ENCODE results near the gene SCAMP1.

The SCAMP1 gene

GRCh38 chr5:78515670-78516069 is 155.3 kb downstream of the SCAMP1 start:
- H3K27ac ChIP-seq (ENCODE audit: low read depth, low read length), result no peak overlapping the region
- H3K27me3 ChIP-seq (ENCODE audit: control insufficient read depth, insufficient read depth, low read length), result no peaks in the 10 kb centered on the region
- H3K36me3 ChIP-seq (ENCODE audit: control insufficient read depth, insufficient read depth, low read length), result peaks cover 5% of the 10 kb centered on the region; the same call in 1 of the 2 replicates
- peaks cover 15% of the 10 kb centered on the region for H3K4me1 ChIP-seq (ENCODE audit: control insufficient read depth, insufficient read depth, low read length)
- H3K9me3 ChIP-seq (ENCODE audit: control insufficient read depth, insufficient read depth, low read depth, low read length), result no peaks in the 10 kb centered on the region
- H3K4me3 ChIP-seq (ENCODE audit: low read depth, low read length), result no peak overlapping the region
- H3K9ac ChIP-seq (ENCODE audit: low read length), result no peak overlapping the region

GRCh38 chr5:78518365-78519197 is 158.2 kb downstream of the SCAMP1 start:
- peaks cover 5% of the 10 kb centered on the region; the same call in 1 of the 2 replicates for H3K36me3 ChIP-seq (ENCODE audit: control insufficient read depth, insufficient read depth, low read length)
- H3K4me3 ChIP-seq (ENCODE audit: low read depth, low read length), result no peak overlapping the region
- H3K27me3 ChIP-seq (ENCODE audit: control insufficient read depth, insufficient read depth, low read length), result no peaks in the 10 kb centered on the region
- H3K27ac ChIP-seq (ENCODE audit: low read depth, low read length), result no peak overlapping the region; the same call in 1 of the 2 replicates
- no peak overlapping the region for H3K9ac ChIP-seq (ENCODE audit: low read length)
- H3K9me3 ChIP-seq (ENCODE audit: control insufficient read depth, insufficient read depth, low read depth, low read length), result no peaks in the 10 kb centered on the region
- H3K4me1 ChIP-seq (ENCODE audit: control insufficient read depth, insufficient read depth, low read length), result peaks cover 8% of the 10 kb centered on the region

GRCh38 chr5:78519198-78519941 is 159.0 kb downstream of the SCAMP1 start:
- Histone ChIP-seq H3K9ac (ENCODE audit: low read length) (no peak overlapping the region), H3K27ac (ENCODE audit: low read depth, low read length) (no peak overlapping the region), H3K9me3 (ENCODE audit: control insufficient read depth, insufficient read depth, low read depth, low read length) (no peaks in the 10 kb centered on the region), H3K4me1 (ENCODE audit: control insufficient read depth, insufficient read depth, low read length) (peaks cover 8% of the 10 kb centered on the region), H3K36me3 (ENCODE audit: control insufficient read depth, insufficient read depth, low read length) (0 out of 2 replicates have a peak, but pooled peaks cover 2% of the 10 kb centered on the region), H3K27me3 (ENCODE audit: control insufficient read depth, insufficient read depth, low read length) (no peaks in the 10 kb centered on the region), H3K4me3 (ENCODE audit: low read depth, low read length) (no peak overlapping the region)

GRCh38 chr5:78521455-78521854 is 161.0 kb downstream of the SCAMP1 start:
- H3K27me3 ChIP-seq (ENCODE audit: control insufficient read depth, insufficient read depth, low read length), result no peaks in the 10 kb centered on the region
- H3K9me3 ChIP-seq (ENCODE audit: control insufficient read depth, insufficient read depth, low read depth, low read length), result no peaks in the 10 kb centered on the region
- no peak overlapping the region for H3K27ac ChIP-seq (ENCODE audit: low read depth, low read length)
- no peak overlapping the region for H3K4me3 ChIP-seq (ENCODE audit: low read depth, low read length)
- H3K36me3 ChIP-seq (ENCODE audit: control insufficient read depth, insufficient read depth, low read length), result no peaks in the 10 kb centered on the region
- peaks cover 13% of the 10 kb centered on the region for H3K4me1 ChIP-seq (ENCODE audit: control insufficient read depth, insufficient read depth, low read length)
- H3K9ac ChIP-seq (ENCODE audit: low read length), result no peak overlapping the region

- H3K4me1 ChIP-seq (ENCODE audit: control insufficient read depth, insufficient read depth, low read length), result peaks cover 25% of the 10 kb centered on the region
- no peaks in the 10 kb centered on the region for H3K9me3 ChIP-seq (ENCODE audit: control insufficient read depth, insufficient read depth, low read depth, low read length)
- no peaks in the 10 kb centered on the region for H3K27me3 ChIP-seq (ENCODE audit: control insufficient read depth, insufficient read depth, low read length)
- no peak overlapping the region for H3K27ac ChIP-seq (ENCODE audit: low read depth, low read length)
- H3K36me3 ChIP-seq (ENCODE audit: control insufficient read depth, insufficient read depth, low read length), result no peaks in the 10 kb centered on the region
- no peak overlapping the region for H3K9ac ChIP-seq (ENCODE audit: low read length)
- no peak overlapping the region for H3K4me3 ChIP-seq (ENCODE audit: low read depth, low read length)
These were observed 162.3 kb downstream of the SCAMP1 start for GRCh38 chr5:78522476-78523260.

- peaks cover 28% of the 10 kb centered on the region for H3K4me1 ChIP-seq (ENCODE audit: control insufficient read depth, insufficient read depth, low read length)
- H3K27me3 ChIP-seq (ENCODE audit: control insufficient read depth, insufficient read depth, low read length), result no peaks in the 10 kb centered on the region
- no peak overlapping the region for H3K4me3 ChIP-seq (ENCODE audit: low read depth, low read length)
- H3K36me3 ChIP-seq (ENCODE audit: control insufficient read depth, insufficient read depth, low read length), result no peaks in the 10 kb centered on the region
- H3K9ac ChIP-seq (ENCODE audit: low read length), result no peak overlapping the region
- H3K27ac ChIP-seq (ENCODE audit: low read depth, low read length), result no peak overlapping the region
- H3K9me3 ChIP-seq (ENCODE audit: control insufficient read depth, insufficient read depth, low read depth, low read length), result no peaks in the 10 kb centered on the region
These were observed 163.1 kb downstream of the SCAMP1 start for GRCh38 chr5:78523314-78524193.

- no peak overlapping the region for H3K27ac ChIP-seq (ENCODE audit: low read depth, low read length)
- H3K9me3 ChIP-seq (ENCODE audit: control insufficient read depth, insufficient read depth, low read depth, low read length), result no peaks in the 10 kb centered on the region
- no peak overlapping the region for H3K4me3 ChIP-seq (ENCODE audit: low read depth, low read length)
- H3K27me3 ChIP-seq (ENCODE audit: control insufficient read depth, insufficient read depth, low read length), result no peaks in the 10 kb centered on the region
- peaks cover 21% of the 10 kb centered on the region for H3K4me1 ChIP-seq (ENCODE audit: control insufficient read depth, insufficient read depth, low read length)
- H3K9ac ChIP-seq (ENCODE audit: low read length), result no peak overlapping the region
- no peaks in the 10 kb centered on the region for H3K36me3 ChIP-seq (ENCODE audit: control insufficient read depth, insufficient read depth, low read length)
These were observed 165.7 kb downstream of the SCAMP1 start for GRCh38 chr5:78526049-78526525.

GRCh38 chr5:78527054-78527859 is 166.8 kb downstream of the SCAMP1 start:
- Histone ChIP-seq H3K36me3 (ENCODE audit: control insufficient read depth, insufficient read depth, low read length) (no peaks in the 10 kb centered on the region), H3K9ac (ENCODE audit: low read length) (no peak overlapping the region), H3K4me1 (ENCODE audit: control insufficient read depth, insufficient read depth, low read length) (peaks cover 21% of the 10 kb centered on the region), H3K9me3 (ENCODE audit: control insufficient read depth, insufficient read depth, low read depth, low read length) (no peaks in the 10 kb centered on the region), H3K27ac (ENCODE audit: low read depth, low read length) (peak overlapping the region; percentile 70; the same call in 1 of the 2 replicates), H3K27me3 (ENCODE audit: control insufficient read depth, insufficient read depth, low read length) (no peaks in the 10 kb centered on the region), H3K4me3 (ENCODE audit: low read depth, low read length) (no peak overlapping the region)

- Histone ChIP-seq H3K9ac (ENCODE audit: low read length) (no peak overlapping the region), H3K9me3 (ENCODE audit: control insufficient read depth, insufficient read depth, low read depth, low read length) (no peaks in the 10 kb centered on the region), H3K36me3 (ENCODE audit: control insufficient read depth, insufficient read depth, low read length) (no peaks in the 10 kb centered on the region), H3K27me3 (ENCODE audit: control insufficient read depth, insufficient read depth, low read length) (no peaks in the 10 kb centered on the region), H3K4me1 (ENCODE audit: control insufficient read depth, insufficient read depth, low read length) (peaks cover 21% of the 10 kb centered on the region), H3K27ac (ENCODE audit: low read depth, low read length) (no peak overlapping the region), H3K4me3 (ENCODE audit: low read depth, low read length) (no peak overlapping the region)
These were observed 167.5 kb downstream of the SCAMP1 start for GRCh38 chr5:78527925-78528324.

Measured in HUES6 (cell line).